Natural killer cell (primary cell): Measurements from ENCODE around the gene PRUNE2. TPM values are rescaled to one million over a fixed set of nuclear protein-coding genes. Genes with fewer than 3 reads are reported as not detected.

Experiments used
- ATAC-seq, 3 donors: fragments of 150-1000 bp in 2 of 3; fragments of 200-7000 bp in 1 of 3; cut with Tn5 transposase; 1 replicate in 1 of 3; 2 replicates in 2 of 3; pipeline ENCODE4 v1.10.0; 2021; ENCODE audit warnings: mild to moderate bottlenecking in 2 of 3, moderate library complexity in 2 of 3
- DNase-seq, 2 donors: peaks; one replicate each; pipeline versions ENCODE4 v3.0.0 to v3.0.0-alpha.2; 2013 to 2021; ENCODE audit warnings: mixed read lengths in 1 of 2
- H3K27ac ChIP-seq: one replicate; pipeline ENCODE4 v1.5.1; 2013; ENCODE audit warnings: mild to moderate bottlenecking, low read length
- H3K27me3 ChIP-seq: one replicate; pipeline ENCODE4 v1.6.1; 2013; ENCODE audit warnings: low read length; ENCODE audit not compliant: control insufficient read depth, insufficient read depth
- H3K36me3 ChIP-seq: one replicate; pipeline ENCODE4 v1.6.1; 2013; ENCODE audit warnings: low read length; ENCODE audit not compliant: control insufficient read depth, insufficient read depth
- H3K4me1 ChIP-seq: one replicate; pipeline ENCODE4 v1.6.1; 2013; ENCODE audit warnings: low read length; ENCODE audit not compliant: control insufficient read depth, insufficient read depth
- H3K4me3 ChIP-seq: one replicate; pipeline ENCODE4 v1.5.1; 2013; ENCODE audit warnings: low read length
- H3K9me3 ChIP-seq: one replicate; pipeline ENCODE4 v1.6.1; 2013; ENCODE audit warnings: low read length; ENCODE audit not compliant: control insufficient read depth, insufficient read depth
- H3K27ac Mint-ChIP-seq, 2 donors: one replicate each; pipeline ENCODE4 v1.8.0; 2022; ENCODE audit warnings: mild to moderate bottlenecking in 2 of 2, mixed read lengths in 2 of 2, moderate library complexity in 1 of 2
- H3K27me3 Mint-ChIP-seq, 2 donors: one replicate each; pipeline ENCODE4 v1.8.0; 2022; ENCODE audit warnings: low read depth in 2 of 2, mixed read lengths in 2 of 2
- H3K36me3 Mint-ChIP-seq: one replicate; pipeline ENCODE4 v1.8.0; 2022; ENCODE audit warnings: mixed read lengths
- H3K4me1 Mint-ChIP-seq, 2 donors: one replicate each; pipeline ENCODE4 v1.8.0; 2022; ENCODE audit warnings: mixed read lengths in 2 of 2
- H3K4me3 Mint-ChIP-seq: one replicate; pipeline ENCODE4 v1.8.0; 2022; ENCODE audit warnings: mild to moderate bottlenecking, moderate library complexity, mixed read lengths
- H3K9me3 Mint-ChIP-seq, 2 donors: one replicate each; pipeline ENCODE4 v1.8.0; 2022; ENCODE audit warnings: mixed read lengths in 2 of 2
- CTCF ChIP-seq: fragments of 200-600 bp; IDR thresholded peaks from one replicate; pipeline ENCODE4 v1.8.0; 2022; ENCODE audit warnings: antibody characterized with exemption
- WGBS: methylation state at CpG from one replicate; pipeline ENCODE4 v1.1.7; 2013; ENCODE audit warnings: missing lambda C conversion rate; ENCODE audit not compliant: insufficient coverage; 5-methylcytosine and 5-hydroxymethylcytosine counted together
- intact Hi-C: fragments of 100-400 bp; cut with micrococcal nuclease; formaldehyde crosslinking; loops from one replicate; pipeline ENCODE4 v1.14.2; 2022
- total RNA-seq, 4 donors: library from RNA; stranded (reverse); fragments of 120-200 nt in 1 of 4; gene quantifications; one replicate each; pipeline versions ENCODE4 v1.2.3 to v1.2.4, GENCODE V29; 2013 to 2022

PRUNE2 gene
- total RNA-seq, 3 donors from 2014 or later (not counting 1 experiment from before 2014, with no cell fraction given): 0.43 to 0.45 TPM; not detected in 1

- Histone ChIP-seq H3K9me3 (no peaks in the 10 kb centered on the region), H3K27ac (no peak overlapping the region), H3K36me3 (no peaks in the 10 kb centered on the region), H3K27me3 (no peaks in the 10 kb centered on the region), H3K4me1 (peaks cover 4% of the 10 kb centered on the region), H3K4me3 (no peak overlapping the region)
- Mint-ChIP-seq H3K27ac (no peak overlapping the region), H3K4me3 (no peak overlapping the region), H3K27me3 (no peaks in the 10 kb centered on the region), H3K36me3 (no peaks in the 10 kb centered on the region), H3K9me3 (no peaks in the 10 kb centered on the region), H3K4me1 (peaks cover 0 to 11% of the 10 kb centered on the region in 2 donors)
- no peak for ATAC-seq
- DNase-seq: no peak
- intact Hi-C loops: no loop called here
- 94% methylated on average over 10 of the region's 10 CpGs for WGBS
- TF ChIP-seq CTCF: no peak
Observed at GRCh38 chr9:76644647-76645250, 261.2 kb downstream of the PRUNE2 start.

- no peaks in the 10 kb centered on the region for H3K9me3 Mint-ChIP-seq
- no peaks in the 10 kb centered on the region for H3K27me3 ChIP-seq
- H3K9me3 ChIP-seq: no peaks in the 10 kb centered on the region
- TF ChIP-seq CTCF: no peak
- no peaks in the 10 kb centered on the region for H3K27me3 Mint-ChIP-seq
- intact Hi-C loops: no loop called here
- H3K4me1 Mint-ChIP-seq: peaks cover 0 to 11% of the 10 kb centered on the region in 2 donors
- H3K4me1 ChIP-seq: peaks cover 4% of the 10 kb centered on the region
- DNase-seq (no peak), ATAC-seq (no peak)
- no peak overlapping the region for H3K27ac Mint-ChIP-seq
- H3K27ac ChIP-seq: no peak overlapping the region
- H3K36me3 Mint-ChIP-seq: no peaks in the 10 kb centered on the region
- H3K36me3 ChIP-seq: no peaks in the 10 kb centered on the region
- no peak overlapping the region for H3K4me3 Mint-ChIP-seq
- WGBS: 92% methylated on average over 4 of the region's 4 CpGs
- H3K4me3 ChIP-seq: no peak overlapping the region
Observed at GRCh38 chr9:76644171-76644570, 261.7 kb downstream of the PRUNE2 start.

- no peaks in the 10 kb centered on the region for H3K36me3 ChIP-seq
- Mint-ChIP-seq H3K4me3 (no peak overlapping the region), H3K4me1 (peaks cover 0 to 11% of the 10 kb centered on the region in 2 donors), H3K36me3 (no peaks in the 10 kb centered on the region), H3K27me3 (no peaks in the 10 kb centered on the region), H3K27ac (no peak overlapping the region), H3K9me3 (no peaks in the 10 kb centered on the region)
- DNase-seq (no peak), ATAC-seq (peak; percentile 36 to 61 (median 46))
- intact Hi-C loops: no loop called here
- no peak overlapping the region for H3K4me3 ChIP-seq
- H3K4me1 ChIP-seq: peaks cover 4% of the 10 kb centered on the region
- H3K9me3 ChIP-seq: no peaks in the 10 kb centered on the region
- no peaks in the 10 kb centered on the region for H3K27me3 ChIP-seq
- 34% methylated on average over 6 of the region's 6 CpGs for WGBS
- no peak for TF ChIP-seq CTCF
- H3K27ac ChIP-seq: no peak overlapping the region
Observed at GRCh38 chr9:76643399-76644117, 262.4 kb downstream of the PRUNE2 start.
